Upper lobe of left lung (tissue), 4 donors: ENCODE measurements around the gene DHRS4L2.
"Not testable (repeated sequence)": the region's sequence is repeated elsewhere in the genome, so short reads cannot be mapped to it uniquely, and the experiment has no call there.

ENCODE experiments used
- CTCF ChIP-seq, 6 experiments: fragments of 450-650 bp in 4 of 6; fragments of 200-600 bp in 2 of 6; sonication (generic) in 2 of 6; IDR thresholded peaks; one replicate each; pipeline ENCODE4 v1.5.1; 2016 to 2019; ENCODE audit warnings: antibody characterized with exemption in 6 of 6
- POLR2A ChIP-seq, 4 donors: fragments of 450-650 bp; IDR thresholded peaks; one replicate each; pipeline ENCODE4 v1.5.1; 2016 to 2017; ENCODE audit warnings: antibody characterized with exemption in 4 of 4, mild to moderate bottlenecking in 2 of 4

DNA sequence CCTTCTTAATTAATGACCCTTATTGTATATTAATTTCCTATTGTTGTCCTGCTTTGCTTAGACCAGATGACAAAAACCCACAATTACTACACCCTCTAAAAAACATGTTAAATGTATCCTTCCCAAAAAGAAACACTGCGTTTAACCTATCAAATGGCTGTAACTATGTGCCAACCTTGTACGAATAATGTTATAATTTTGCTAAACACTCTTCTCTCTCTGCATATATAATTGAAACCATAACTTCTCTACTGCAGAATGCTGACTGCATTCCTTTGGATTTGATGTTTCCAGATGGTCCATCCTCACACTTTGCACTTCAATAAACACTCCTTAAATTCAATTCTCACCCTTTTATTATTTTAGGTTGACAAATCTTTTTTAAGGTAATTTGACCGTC, 31.8 kb downstream of the DHRS4L2 start:
- not testable (repeated sequence) for TF ChIP-seq CTCF, POLR2A (IDR thresholded peaks at IDR 0.05)
